ENCODE results near the gene RERG.

DNA sequence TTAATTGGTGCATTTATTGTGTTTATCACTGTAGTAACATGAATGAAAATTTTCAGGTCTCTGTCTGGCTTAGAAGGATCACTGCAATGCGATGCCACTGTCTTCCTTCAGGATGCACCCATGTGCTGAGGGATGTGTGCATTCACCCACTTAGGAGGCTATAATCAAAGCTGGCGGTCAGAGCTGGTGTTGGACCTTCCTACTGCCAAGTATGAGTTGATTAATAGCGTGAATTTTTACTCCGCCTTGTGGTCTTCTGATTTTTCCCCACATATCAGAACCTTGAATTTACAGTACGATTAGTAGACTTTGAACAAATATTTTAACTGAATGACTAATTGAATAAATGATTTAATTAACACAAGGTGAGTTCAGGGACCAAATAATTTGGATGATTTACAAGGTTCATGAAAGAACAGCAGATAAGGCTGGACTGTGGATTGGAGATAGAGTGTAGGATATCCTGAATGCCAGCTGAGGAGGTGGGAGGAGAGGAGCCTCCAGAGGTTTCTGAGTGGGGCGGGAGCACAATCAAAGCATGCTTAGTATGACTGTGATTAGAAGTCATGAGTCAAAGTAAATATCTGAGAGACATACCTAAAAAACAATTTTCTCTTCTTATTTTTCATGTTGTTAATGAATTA is 50.1 kb downstream of the RERG start:
- TF ChIP-seq, protein P1, sequence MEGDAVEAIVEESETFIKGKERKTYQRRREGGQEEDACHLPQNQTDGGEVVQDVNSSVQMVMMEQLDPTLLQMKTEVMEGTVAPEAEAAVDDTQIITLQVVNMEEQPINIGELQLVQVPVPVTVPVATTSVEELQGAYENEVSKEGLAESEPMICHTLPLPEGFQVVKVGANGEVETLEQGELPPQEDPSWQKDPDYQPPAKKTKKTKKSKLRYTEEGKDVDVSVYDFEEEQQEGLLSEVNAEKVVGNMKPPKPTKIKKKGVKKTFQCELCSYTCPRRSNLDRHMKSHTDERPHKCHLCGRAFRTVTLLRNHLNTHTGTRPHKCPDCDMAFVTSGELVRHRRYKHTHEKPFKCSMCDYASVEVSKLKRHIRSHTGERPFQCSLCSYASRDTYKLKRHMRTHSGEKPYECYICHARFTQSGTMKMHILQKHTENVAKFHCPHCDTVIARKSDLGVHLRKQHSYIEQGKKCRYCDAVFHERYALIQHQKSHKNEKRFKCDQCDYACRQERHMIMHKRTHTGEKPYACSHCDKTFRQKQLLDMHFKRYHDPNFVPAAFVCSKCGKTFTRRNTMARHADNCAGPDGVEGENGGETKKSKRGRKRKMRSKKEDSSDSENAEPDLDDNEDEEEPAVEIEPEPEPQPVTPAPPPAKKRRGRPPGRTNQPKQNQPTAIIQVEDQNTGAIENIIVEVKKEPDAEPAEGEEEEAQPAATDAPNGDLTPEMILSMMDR (IDR thresholded peaks at IDR 0.05), result no peak
- no peak for TF ChIP-seq POLR2A (IDR thresholded peaks at IDR 0.05)

Measured in lower leg skin (tissue), 3 donors.